Activated gamma-delta T cell treated with anti-CD3 and anti-CD28 coated beads, Interleukin-2, amount 50 U/mL, for 16 hours (primary cell): ENCODE data around the gene EMX1.
"Not testable (repeated sequence)": the region's sequence is repeated elsewhere in the genome, so short reads cannot be mapped to it uniquely, and the experiment has no call there.

Experiments used
- DNase-seq: peaks from one replicate; pipeline ENCODE4 v3.0.0-alpha.2; 2020; ENCODE audit warnings: low read depth

The EMX1 gene

GRCh38 chr2:72900191-72900825 lies 17.0 kb upstream of the EMX1 start:
- no peak for DNase-seq

- DNase-seq = no peak
These were observed 15.9 kb upstream of the EMX1 start for GRCh38 chr2:72901426-72901825.

GRCh38 chr2:72907369-72907768 lies 9.9 kb upstream of the EMX1 start:
- not testable (repeated sequence) for DNase-seq

- no peak for DNase-seq
These were observed 8.6 kb upstream of the EMX1 start for GRCh38 chr2:72908741-72909140.

GRCh38 chr2:72911256-72911655 lies 6.1 kb upstream of the EMX1 start:
- DNase-seq = no peak

GRCh38 chr2:72913486-72914205 lies 3.7 kb upstream of the EMX1 start:
- no peak for DNase-seq

- DNase-seq = no peak
These were observed 3.1 kb upstream of the EMX1 start for GRCh38 chr2:72914206-72914559.

- DNase-seq = no peak
These were observed 2.6 kb upstream of the EMX1 start for GRCh38 chr2:72914589-72915319.

- DNase-seq = no peak
These were observed 1.9 kb upstream of the EMX1 start for GRCh38 chr2:72915320-72915906.

- DNase-seq = no peak
These were observed 1.2 kb upstream of the EMX1 start for GRCh38 chr2:72915907-72916742.

- no peak for DNase-seq
These were observed 579 bp upstream of the EMX1 start for GRCh38 chr2:72916743-72917137.

GRCh38 chr2:72917877-72918553 lies 696 bp downstream of the EMX1 start:
- no peak for DNase-seq

- DNase-seq = no peak
These were observed 2.3 kb downstream of the EMX1 start for GRCh38 chr2:72919414-72920317.

- no peak for DNase-seq
These were observed 3.2 kb downstream of the EMX1 start for GRCh38 chr2:72920318-72921087.

- DNase-seq = no peak
These were observed 4.0 kb downstream of the EMX1 start for GRCh38 chr2:72921088-72921851.

- no peak for DNase-seq
These were observed 4.5 kb downstream of the EMX1 start for GRCh38 chr2:72921853-72922252.

GRCh38 chr2:72923833-72924352 lies 6.6 kb downstream of the EMX1 start:
- no peak for DNase-seq
